Epithelial cell of esophagus (primary cell): Measurements from ENCODE around the gene SC5D.

Source experiments
- DNase-seq: peaks from one replicate; pipeline ENCODE4 v3.0.0; 2010; ENCODE audit warnings: low read depth
- H3K4me3 ChIP-seq: 2 replicates; pipeline ENCODE4 v1.5.1; 2011; ENCODE audit warnings: mild to moderate bottlenecking, low read length, control low read depth
- CTCF ChIP-seq: IDR thresholded peaks from 2 replicates; pipeline ENCODE4 v1.5.1; 2011; ENCODE audit warnings: low read depth, mild to moderate bottlenecking, low read length, control low read depth, inconsistent platforms; ENCODE audit not compliant: insufficient read depth; ENCODE audit errors: missing control alignments

The SC5D gene

GRCh38 chr11:121300313-121300971, 7.9 kb downstream of the SC5D start:
- no peak for DNase-seq
- TF ChIP-seq CTCF = no peak
- H3K4me3 ChIP-seq = no peak overlapping the region

GRCh38 chr11:121300972-121301699, 8.6 kb downstream of the SC5D start:
- H3K4me3 ChIP-seq = no peak overlapping the region
- TF ChIP-seq CTCF = no peak

GRCh38 chr11:121304759-121305158, 12.2 kb downstream of the SC5D start:
- no peak overlapping the region for H3K4me3 ChIP-seq
- TF ChIP-seq CTCF = no peak
- DNase-seq = no peak

More at GRCh38 chr11:121300972-121301699, 8.6 kb downstream of the SC5D start:
- no peak for DNase-seq

GRCh38 chr11:121308816-121309215, 16.2 kb downstream of the SC5D start:
- no peak for TF ChIP-seq CTCF
- no peak for DNase-seq
- no peak overlapping the region for H3K4me3 ChIP-seq

GRCh38 chr11:121309688-121310087, 17.1 kb downstream of the SC5D start:
- H3K4me3 ChIP-seq = no peak overlapping the region
- no peak for DNase-seq
- no peak for TF ChIP-seq CTCF

- no peak overlapping the region for H3K4me3 ChIP-seq
- DNase-seq = no peak
- no peak for TF ChIP-seq CTCF
Observed at GRCh38 chr11:121310908-121311307, 18.3 kb downstream of the SC5D start.
